Measurements from ENCODE around the gene NDFIP1.

- TF ChIP-seq CTCF (IDR thresholded peaks at IDR 0.05) = no peak
- no peak for TF ChIP-seq POLR2A (IDR thresholded peaks at IDR 0.05)
Measured at GRCh38 chr5:142080248-142080647, 28.3 kb upstream of the NDFIP1 start.

Data from Peyer's patch (tissue), 4 donors.